Astrocyte (in vitro differentiated cells and primary cell): ENCODE results near the gene IGSF1. TPM values are rescaled to one million over a fixed set of nuclear protein-coding genes. Genes with fewer than 3 reads are reported as not detected.

Source experiments
- DNase-seq: peaks from one replicate; pipeline ENCODE4 v3.0.0-alpha.2; 2010; ENCODE audit warnings: low read depth
- FAIRE-seq: peaks from 2 replicates; lab custom pipeline; 2011; peaks lifted over from hg19 to GRCh38; lab: Jason Lieb, UNC
- H2AFZ ChIP-seq: 2 replicates; pipeline ENCODE4 v1.6.0; 2012; ENCODE audit warnings: low read depth, low read length, inconsistent platforms
- H3K27ac ChIP-seq: 2 replicates; pipeline ENCODE4 v1.5.1; 2011; ENCODE audit warnings: low read depth, low read length, inconsistent platforms
- H3K27me3 ChIP-seq: 2 replicates; pipeline ENCODE4 v1.6.0; 2011; ENCODE audit warnings: low read length, inconsistent platforms; ENCODE audit not compliant: insufficient read depth
- H3K36me3 ChIP-seq: 2 replicates; pipeline ENCODE4 v1.5.1; 2011; ENCODE audit warnings: low read length, inconsistent platforms; ENCODE audit not compliant: insufficient read depth
- H3K4me1 ChIP-seq: 2 replicates; pipeline ENCODE4 v1.5.1; 2011; ENCODE audit warnings: low read length, inconsistent platforms; ENCODE audit not compliant: insufficient read depth
- H3K4me2 ChIP-seq: 2 replicates; pipeline ENCODE4 v1.6.0; 2012; ENCODE audit warnings: low read length, inconsistent platforms
- H3K4me3 ChIP-seq: 2 replicates; pipeline ENCODE4 v1.5.1; 2011; ENCODE audit warnings: low read depth, mild to moderate bottlenecking, low read length, inconsistent platforms; ENCODE audit not compliant: insufficient read depth
- H3K79me2 ChIP-seq: 2 replicates; pipeline ENCODE4 v1.6.0; 2012; ENCODE audit warnings: mild to moderate bottlenecking, low read length, inconsistent platforms; ENCODE audit not compliant: insufficient read depth
- H3K9ac ChIP-seq: 2 replicates; pipeline ENCODE4 v1.6.0; 2012; ENCODE audit warnings: mild to moderate bottlenecking, low read length, inconsistent platforms
- H3K9me3 ChIP-seq: 2 replicates; pipeline ENCODE4 v1.5.1; 2012; ENCODE audit warnings: low read depth, mild to moderate bottlenecking, low read length, inconsistent platforms; ENCODE audit not compliant: insufficient read depth
- H4K20me1 ChIP-seq: 2 replicates; pipeline ENCODE4 v1.6.0; 2012; ENCODE audit warnings: low read length, inconsistent platforms; ENCODE audit not compliant: insufficient read depth
- H3K27ac Mint-ChIP-seq: one replicate; pipeline ENCODE4 v1.8.0; 2021; ENCODE audit warnings: mild to moderate bottlenecking, mixed read lengths; ENCODE audit not compliant: unreplicated experiment
- H3K27me3 Mint-ChIP-seq: one replicate; pipeline ENCODE4 v1.8.0; 2021; ENCODE audit warnings: low read depth, mixed read lengths; ENCODE audit not compliant: unreplicated experiment
- H3K36me3 Mint-ChIP-seq: one replicate; pipeline ENCODE4 v1.8.0; 2021; ENCODE audit warnings: low read depth, mixed read lengths; ENCODE audit not compliant: unreplicated experiment
- H3K4me1 Mint-ChIP-seq: one replicate; pipeline ENCODE4 v1.8.0; 2021; ENCODE audit warnings: low read depth, mixed read lengths; ENCODE audit not compliant: unreplicated experiment
- H3K4me3 Mint-ChIP-seq: one replicate; pipeline ENCODE4 v1.8.0; 2021; ENCODE audit warnings: mild to moderate bottlenecking, moderate library complexity, mixed read lengths; ENCODE audit not compliant: unreplicated experiment
- H3K9me3 Mint-ChIP-seq: one replicate; pipeline ENCODE4 v1.8.0; 2021; ENCODE audit warnings: mild to moderate bottlenecking, mixed read lengths; ENCODE audit not compliant: unreplicated experiment
- CTCF ChIP-seq: IDR thresholded peaks from 2 replicates; pipeline ENCODE4 v1.5.1; 2011; ENCODE audit warnings: low read depth, mild to moderate bottlenecking, inconsistent platforms, low read length, moderate library complexity; ENCODE audit not compliant: insufficient read depth
- EZH2 ChIP-seq: IDR thresholded peaks from 2 replicates; pipeline ENCODE4 v1.6.1; 2012; ENCODE audit warnings: mild to moderate bottlenecking, low read length, inconsistent platforms; ENCODE audit not compliant: insufficient read depth
- total RNA-seq: library from RNA; stranded (reverse); gene quantifications from 2 replicates; pipeline ENCODE4 v1.2.1, GENCODE V29; 2021

IGSF1 gene
- total RNA-seq, 1 donor from 2014 or later = 2.5 TPM

GRCh38 chrX:131289527-131289926 lies 421 bp upstream of the IGSF1 start:
- Histone ChIP-seq H2AFZ (no peak overlapping the region), H3K27ac (no peak overlapping the region), H3K79me2 (no peaks in the 10 kb centered on the region), H3K27me3 (no peaks in the 10 kb centered on the region), H3K9me3 (no peaks in the 10 kb centered on the region), H3K4me2 (peak overlapping the region; percentile 82), H3K4me3 (no peak overlapping the region), H4K20me1 (no peaks in the 10 kb centered on the region), H3K36me3 (no peaks in the 10 kb centered on the region), H3K9ac (no peak overlapping the region), H3K4me1 (no peaks in the 10 kb centered on the region)
- no peak for FAIRE-seq
- Mint-ChIP-seq H3K27ac (no peak overlapping the region), H3K36me3 (no peaks in the 10 kb centered on the region), H3K4me3 (peak overlapping the region; percentile 27), H3K27me3 (no peaks in the 10 kb centered on the region), H3K4me1 (no peaks in the 10 kb centered on the region), H3K9me3 (no peaks in the 10 kb centered on the region)
- no peak for DNase-seq
- TF ChIP-seq CTCF (no peak), EZH2 (no peak)

- Histone ChIP-seq H3K27me3 (no peaks in the 10 kb centered on the region), H3K4me2 (no peak overlapping the region), H4K20me1 (no peaks in the 10 kb centered on the region), H3K4me1 (no peaks in the 10 kb centered on the region), H3K9me3 (no peaks in the 10 kb centered on the region), H3K79me2 (no peaks in the 10 kb centered on the region), H3K9ac (no peak overlapping the region), H2AFZ (no peak overlapping the region), H3K27ac (no peak overlapping the region), H3K4me3 (no peak overlapping the region), H3K36me3 (no peaks in the 10 kb centered on the region)
- DNase-seq (no peak), FAIRE-seq (peak; percentile 59)
- no peaks in the 10 kb centered on the region for H3K27me3 Mint-ChIP-seq
- H3K9me3 Mint-ChIP-seq = no peaks in the 10 kb centered on the region
- TF ChIP-seq CTCF = no peak
- no peak for TF ChIP-seq EZH2
- no peaks in the 10 kb centered on the region for H3K36me3 Mint-ChIP-seq
- no peak overlapping the region for H3K27ac Mint-ChIP-seq
- no peak overlapping the region for H3K4me3 Mint-ChIP-seq
- H3K4me1 Mint-ChIP-seq = no peaks in the 10 kb centered on the region
Observed at GRCh38 chrX:131288188-131288587, 918 bp downstream of the IGSF1 start.

- H3K4me3 ChIP-seq = no peak overlapping the region
- no peaks in the 10 kb centered on the region for H3K9me3 Mint-ChIP-seq
- FAIRE-seq = no peak
Observed at GRCh38 chrX:131287560-131288179, 1.4 kb downstream of the IGSF1 start.

More at GRCh38 chrX:131287560-131288179, 1.4 kb downstream of the IGSF1 start:
- no peak for DNase-seq
- Histone ChIP-seq H3K27me3 (no peaks in the 10 kb centered on the region), H3K9me3 (no peaks in the 10 kb centered on the region), H2AFZ (no peak overlapping the region), H3K4me2 (no peak overlapping the region), H3K27ac (no peak overlapping the region), H3K79me2 (no peaks in the 10 kb centered on the region), H4K20me1 (no peaks in the 10 kb centered on the region), H3K4me1 (no peaks in the 10 kb centered on the region), H3K9ac (no peak overlapping the region), H3K36me3 (no peaks in the 10 kb centered on the region)
- TF ChIP-seq EZH2 (no peak), CTCF (no peak)
- Mint-ChIP-seq H3K4me3 (no peak overlapping the region), H3K4me1 (no peaks in the 10 kb centered on the region), H3K27ac (no peak overlapping the region), H3K27me3 (no peaks in the 10 kb centered on the region), H3K36me3 (no peaks in the 10 kb centered on the region)
